ENCODE data around the gene TLN1. TPM values are rescaled to one million over a fixed set of nuclear protein-coding genes. Genes with fewer than 3 reads are reported as not detected.

Gene TLN1
- total RNA-seq, 4 donors from 2014 or later = 101 to 176 (median 155) TPM

- intact Hi-C loops (cut with DNase I; ENCODE audit: low total_unique reads) = no loop called here
- DNase-seq (ENCODE audit: low spot score in 2 of 2) = no peak
- no peak overlapping the region for H3K4me3 ChIP-seq (ENCODE audit: low read depth, poor library complexity, severe bottlenecking)
- no peak for TF ChIP-seq CTCF (IDR thresholded peaks at IDR 0.05)
- TF ChIP-seq POLR2A (IDR thresholded peaks at IDR 0.05) = no peak
- 47 to 62% methylated on average over 1 of the region's 1 CpG for WGBS, 2 donors
Observed at GRCh38 chr9:35745569-35745968, 13.6 kb upstream of the TLN1 start.

- peak in 1 of 2 donors; percentile 71 for DNase-seq (ENCODE audit: low spot score in 2 of 2)
- WGBS, 2 donors = 86 to 92% methylated on average over 8 of the region's 8 CpGs
- TF ChIP-seq POLR2A (IDR thresholded peaks at IDR 0.05) = no peak
- TF ChIP-seq CTCF (IDR thresholded peaks at IDR 0.05) = no peak
- intact Hi-C loops (cut with DNase I; ENCODE audit: low total_unique reads) = no loop called here
- H3K4me3 ChIP-seq (ENCODE audit: low read depth, poor library complexity, severe bottlenecking) = no peak overlapping the region
Observed at GRCh38 chr9:35743880-35744518, 12.0 kb upstream of the TLN1 start.

GRCh38 chr9:35743452-35743851 lies 11.5 kb upstream of the TLN1 start:
- no peak for DNase-seq (ENCODE audit: low spot score in 2 of 2)
- TF ChIP-seq POLR2A (IDR thresholded peaks at IDR 0.05) = no peak
- TF ChIP-seq CTCF (IDR thresholded peaks at IDR 0.05) = no peak
- no peak overlapping the region for H3K4me3 ChIP-seq (ENCODE audit: low read depth, poor library complexity, severe bottlenecking)
- WGBS, 2 donors = 55 to 61% methylated on average over 2 of the region's 2 CpGs
- intact Hi-C loops (cut with DNase I; ENCODE audit: low total_unique reads) = no loop called here

- WGBS, 2 donors = 92 to 93% methylated on average over 7 of the region's 7 CpGs
- DNase-seq (ENCODE audit: low spot score in 2 of 2) = no peak
- intact Hi-C loops (cut with DNase I; ENCODE audit: low total_unique reads) = no loop called here
Observed at GRCh38 chr9:35741740-35742139, 9.7 kb upstream of the TLN1 start.

GRCh38 chr9:35740243-35740642 lies 8.2 kb upstream of the TLN1 start:
- no peak overlapping the region for H3K4me3 ChIP-seq (ENCODE audit: low read depth, poor library complexity, severe bottlenecking)
- TF ChIP-seq CTCF (IDR thresholded peaks at IDR 0.05) (no peak), POLR2A (IDR thresholded peaks at IDR 0.05) (no peak)
- no peak for DNase-seq (ENCODE audit: low spot score in 2 of 2)
- WGBS, 2 donors = 92 to 93% methylated on average over 6 of the region's 6 CpGs
- intact Hi-C loops (cut with DNase I; ENCODE audit: low total_unique reads) = no loop called here

More at GRCh38 chr9:35741740-35742139, 9.7 kb upstream of the TLN1 start:
- TF ChIP-seq POLR2A (IDR thresholded peaks at IDR 0.05) (no peak), CTCF (IDR thresholded peaks at IDR 0.05) (no peak)
- no peak overlapping the region for H3K4me3 ChIP-seq (ENCODE audit: low read depth, poor library complexity, severe bottlenecking)

GRCh38 chr9:35738924-35739323 lies 6.9 kb upstream of the TLN1 start:
- intact Hi-C loops (cut with DNase I; ENCODE audit: low total_unique reads) = no loop called here

More at GRCh38 chr9:35738924-35739323, 6.9 kb upstream of the TLN1 start:
- TF ChIP-seq CTCF (IDR thresholded peaks at IDR 0.05) (no peak), POLR2A (IDR thresholded peaks at IDR 0.05) (no peak)
- no peak overlapping the region for H3K4me3 ChIP-seq (ENCODE audit: low read depth, poor library complexity, severe bottlenecking)
- 86 to 90% methylated on average over 7 of the region's 7 CpGs for WGBS, 2 donors
- DNase-seq (ENCODE audit: low spot score in 2 of 2) = no peak
